HG03103 (cell line): ENCODE results near the gene PPP2R2B.
A peak's percentile ranks its signal among the peaks of the same experiment; 100 is the strongest.

Experiments used
- ATAC-seq: cut with Tn5 transposase; IDR thresholded peaks from one replicate; pipeline ENCODE4 v1.9.1; 2021; ENCODE audit warnings: low read depth; ENCODE audit not compliant: unreplicated experiment

PPP2R2B gene

GRCh38 chr5:146889169-146889568 is 10.6 kb upstream of the PPP2R2B start:
- no peak for ATAC-seq

GRCh38 chr5:146888351-146888978 is 9.9 kb upstream of the PPP2R2B start:
- ATAC-seq, result no peak

DNA sequence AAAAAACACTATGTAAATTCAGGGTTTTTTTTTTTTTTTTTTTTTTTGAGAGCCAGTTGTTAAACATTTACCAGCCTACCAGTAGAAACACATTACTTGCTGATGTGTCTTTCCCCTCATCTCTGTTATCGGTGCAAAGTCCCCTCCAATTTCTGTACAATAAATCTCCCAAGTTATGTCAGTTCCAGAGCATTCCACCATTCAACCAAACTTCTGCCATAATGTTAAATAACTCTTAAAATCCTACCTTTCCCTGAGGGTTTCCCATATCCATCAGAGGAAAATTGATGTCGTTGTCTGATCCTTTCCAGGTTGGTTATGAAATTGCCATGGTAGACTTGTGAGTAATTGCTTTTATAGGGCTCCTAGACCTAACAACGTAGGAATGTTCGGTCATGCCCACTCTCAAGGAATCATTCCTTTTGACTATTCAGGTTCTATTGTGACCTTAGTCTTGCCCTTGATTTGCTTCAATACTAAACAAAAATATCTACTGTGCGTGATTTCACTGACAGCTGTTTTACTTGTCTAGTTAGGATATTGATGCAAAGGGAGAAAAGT is 5.6 kb upstream of the PPP2R2B start:
- ATAC-seq, result no peak

GRCh38 chr5:146883511-146883910 is 5.0 kb upstream of the PPP2R2B start:
- ATAC-seq, result no peak

GRCh38 chr5:146880966-146881365 is 2.4 kb upstream of the PPP2R2B start:
- ATAC-seq, result no peak

DNA sequence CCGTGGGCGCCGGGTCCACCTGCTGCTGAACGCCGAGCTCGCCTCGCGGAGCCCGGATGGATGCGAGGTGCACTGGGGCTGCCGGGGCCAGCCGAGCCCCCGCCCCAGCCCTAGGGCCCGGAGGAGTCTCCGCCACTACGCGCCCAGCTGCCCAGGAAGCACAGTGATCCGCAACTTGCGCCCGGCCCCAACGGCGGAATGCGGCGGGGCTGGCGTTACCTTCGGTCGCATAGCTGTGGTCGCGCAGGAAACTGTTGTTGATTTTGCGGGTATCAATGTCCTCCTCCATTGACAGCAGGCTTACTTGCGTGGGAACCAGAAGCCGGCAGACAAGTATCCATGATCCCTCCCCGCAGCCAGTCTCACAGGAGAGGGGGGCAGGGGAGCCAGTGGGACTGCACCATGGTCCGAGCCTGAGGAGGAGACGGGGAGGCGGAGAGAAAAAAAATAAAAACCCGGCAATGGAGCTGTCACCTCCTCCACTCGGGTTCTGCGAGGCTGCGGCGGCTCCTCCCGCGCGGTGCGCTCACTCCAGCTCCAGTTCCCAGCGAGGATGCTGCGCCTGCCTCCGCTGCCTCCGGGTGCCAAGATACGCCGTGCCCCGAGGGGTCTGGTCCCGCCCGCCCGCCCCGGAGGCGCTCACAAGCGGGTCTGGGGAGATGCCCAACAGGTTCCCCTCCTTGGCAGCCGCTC is 628 bp downstream of the PPP2R2B start:
- peak; percentile 27 for ATAC-seq

GRCh38 chr5:146877178-146877681 is 1.3 kb downstream of the PPP2R2B start:
- peak; percentile 21 for ATAC-seq

- ATAC-seq, result no peak
Observed at GRCh38 chr5:146873186-146873917, 5.2 kb downstream of the PPP2R2B start.

GRCh38 chr5:146872188-146872587 is 6.4 kb downstream of the PPP2R2B start:
- no peak for ATAC-seq

- ATAC-seq, result no peak
Observed at GRCh38 chr5:146867996-146868708, 10.4 kb downstream of the PPP2R2B start.

GRCh38 chr5:146866263-146866662 is 12.3 kb downstream of the PPP2R2B start:
- no peak for ATAC-seq

DNA sequence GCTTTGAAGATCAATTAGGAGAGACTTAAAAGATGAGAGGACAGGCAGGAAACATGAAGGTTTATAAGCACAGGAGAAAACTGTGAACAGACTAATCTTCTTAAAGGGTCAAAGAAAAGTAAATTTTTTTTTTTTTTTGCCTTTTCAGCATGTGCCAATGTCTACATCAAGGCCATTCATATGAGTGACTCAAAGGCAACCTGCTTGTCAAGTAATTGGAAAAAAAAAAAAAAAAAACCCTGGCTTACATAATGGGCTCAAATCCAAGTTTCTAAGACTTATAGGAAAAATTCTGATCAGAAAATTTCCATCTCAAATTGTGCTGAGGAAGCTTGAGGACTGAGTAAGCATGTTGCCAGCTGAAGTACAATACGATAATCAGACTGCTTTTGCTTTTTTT is 15.9 kb downstream of the PPP2R2B start:
- no peak for ATAC-seq

DNA sequence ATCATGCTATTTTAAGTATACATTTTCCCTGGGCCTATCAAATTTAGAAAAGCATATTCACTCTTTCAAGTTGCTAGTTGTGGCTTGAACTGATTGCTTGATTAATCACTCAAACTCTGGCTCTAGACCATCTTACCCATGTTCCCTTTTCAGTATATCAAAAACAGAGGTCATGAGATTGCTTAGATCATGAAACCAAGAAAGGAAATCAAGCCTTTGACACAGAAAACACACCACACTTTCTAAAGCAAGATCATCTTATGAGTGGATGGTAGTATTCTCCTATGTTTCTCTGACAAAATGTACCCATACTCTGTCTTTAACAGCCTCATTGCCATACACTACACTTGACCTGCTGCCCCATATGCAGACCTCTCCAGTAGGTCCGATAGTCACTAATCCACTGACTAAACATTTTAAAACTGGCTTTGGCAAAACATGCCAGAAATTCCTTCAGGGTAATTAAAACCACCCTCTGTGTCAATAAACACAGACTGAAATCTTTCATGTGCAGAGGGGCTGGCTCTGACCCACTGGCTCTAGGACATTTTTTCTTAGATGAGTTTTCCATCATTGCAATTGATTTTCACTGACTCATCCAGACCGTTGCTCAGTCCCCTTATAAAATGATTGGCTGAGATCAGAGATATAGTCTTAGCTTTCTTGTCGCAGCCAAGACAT is 18.2 kb downstream of the PPP2R2B start:
- no peak for ATAC-seq

DNA sequence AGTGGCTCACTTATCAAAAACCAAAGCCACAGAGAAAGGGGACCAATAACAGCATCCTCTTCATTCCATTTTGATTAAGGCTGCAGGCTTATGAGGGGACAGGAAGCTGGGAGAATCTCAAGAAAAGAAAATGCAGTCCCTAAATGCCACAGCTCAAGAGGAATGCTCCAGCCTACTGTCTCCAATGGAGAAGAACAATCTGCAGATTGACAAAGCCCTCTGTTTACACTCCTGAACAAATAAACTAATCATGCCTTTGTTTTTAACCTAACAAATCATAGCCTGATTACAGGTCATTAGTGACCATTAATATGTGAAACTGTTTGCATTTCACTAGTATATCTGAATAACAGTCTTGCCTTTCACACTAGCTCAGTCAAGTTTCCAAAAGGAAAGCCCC is 26.5 kb downstream of the PPP2R2B start:
- no peak for ATAC-seq

- no peak for ATAC-seq
Observed at GRCh38 chr5:146851133-146851532, 27.4 kb downstream of the PPP2R2B start.

- no peak for ATAC-seq
Observed at GRCh38 chr5:146849694-146850303, 28.8 kb downstream of the PPP2R2B start.

- no peak for ATAC-seq
Observed at GRCh38 chr5:146848133-146848532, 30.4 kb downstream of the PPP2R2B start.

DNA sequence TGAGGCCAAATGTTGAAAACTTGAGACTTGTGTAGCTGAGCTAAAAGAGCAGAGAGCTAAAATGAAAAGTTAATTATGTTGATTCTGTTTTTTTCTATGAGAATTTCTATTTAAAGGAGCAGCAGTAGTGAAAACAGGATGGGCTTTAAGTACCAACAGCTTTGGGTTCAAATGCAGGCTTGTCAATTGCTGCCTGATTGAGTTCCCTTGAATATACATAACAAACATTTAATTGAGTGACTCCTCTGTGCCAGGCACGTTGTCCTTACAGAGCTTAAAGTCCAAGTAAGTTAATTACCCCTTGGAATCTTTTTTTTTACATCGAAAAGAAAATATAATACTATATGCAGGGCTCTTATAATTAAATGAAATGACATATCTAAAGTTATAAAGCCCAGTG is 38.5 kb downstream of the PPP2R2B start:
- ATAC-seq, result no peak

GRCh38 chr5:146836226-146836842 is 42.2 kb downstream of the PPP2R2B start:
- ATAC-seq, result no peak
